Urothelium cell line (cell line): ENCODE measurements around the gene COL4A5.
"Not testable (repeated sequence)": the region's sequence is repeated elsewhere in the genome, so short reads cannot be mapped to it uniquely, and the experiment has no call there.

Source experiments
- DNase-seq: peaks from one replicate; pipeline ENCODE4 v3.0.0; 2011; ENCODE audit warnings: low spot score, mixed read lengths
- FAIRE-seq: peaks from 2 replicates; lab custom pipeline; 2011; peaks lifted over from hg19 to GRCh38; lab: Jason Lieb, UNC

The COL4A5 gene

GRCh38 chrX:108439426-108439942 is at the start of gene COL4A5:
COL4A5 (plus strand) TSS chrX:108439838; CDS start chrX:108440126, 288 bp downstream.
- DNase-seq (peak; percentile 52), FAIRE-seq (no peak)

GRCh38 chrX:108390976-108391717 is 48.5 kb upstream of the COL4A5 start:
- FAIRE-seq, DNase-seq: not testable (repeated sequence)

GRCh38 chrX:108396188-108396891 is 43.3 kb upstream of the COL4A5 start:
- peak; percentile 2 for DNase-seq
- no peak for FAIRE-seq

- FAIRE-seq (no peak), DNase-seq (no peak)
Measured at GRCh38 chrX:108396986-108397385, 42.7 kb upstream of the COL4A5 start.

GRCh38 chrX:108397627-108398391 is 41.8 kb upstream of the COL4A5 start:
- FAIRE-seq (no peak), DNase-seq (no peak)

- no peak for DNase-seq
- FAIRE-seq = no peak
Measured at GRCh38 chrX:108399418-108400165, 40.0 kb upstream of the COL4A5 start.

GRCh38 chrX:108412783-108413182 is 26.9 kb upstream of the COL4A5 start:
- DNase-seq = no peak
- FAIRE-seq = no peak

- DNase-seq (no peak), FAIRE-seq (no peak)
Measured at GRCh38 chrX:108415146-108415545, 24.5 kb upstream of the COL4A5 start.

GRCh38 chrX:108415891-108416290 is 23.7 kb upstream of the COL4A5 start:
- DNase-seq = no peak
- no peak for FAIRE-seq

- FAIRE-seq = no peak
Measured at GRCh38 chrX:108417257-108417656, 22.4 kb upstream of the COL4A5 start.

GRCh38 chrX:108419401-108419800 is 20.2 kb upstream of the COL4A5 start:
- FAIRE-seq = no peak

More at GRCh38 chrX:108417257-108417656, 22.4 kb upstream of the COL4A5 start:
- DNase-seq = no peak

GRCh38 chrX:108420481-108420880 is 19.2 kb upstream of the COL4A5 start:
- no peak for FAIRE-seq
- no peak for DNase-seq

More at GRCh38 chrX:108419401-108419800, 20.2 kb upstream of the COL4A5 start:
- no peak for DNase-seq

GRCh38 chrX:108426262-108426661 is 13.4 kb upstream of the COL4A5 start:
- no peak for FAIRE-seq
- DNase-seq = no peak

GRCh38 chrX:108435261-108435660 is 4.4 kb upstream of the COL4A5 start:
- FAIRE-seq = no peak

GRCh38 chrX:108437349-108438109 is 2.1 kb upstream of the COL4A5 start:
- FAIRE-seq (no peak), DNase-seq (no peak)

More at GRCh38 chrX:108435261-108435660, 4.4 kb upstream of the COL4A5 start:
- no peak for DNase-seq

- no peak for FAIRE-seq
- DNase-seq = no peak
Measured at GRCh38 chrX:108438110-108438623, 1.5 kb upstream of the COL4A5 start, which contains the start of gene COL4A6. COL4A6 (minus strand) TSS chrX:108438422; CDS start chrX:108438196, 226 bp downstream.

- DNase-seq (peak; percentile 4), FAIRE-seq (no peak)
Measured at GRCh38 chrX:108439961-108440696, 491 bp downstream of the COL4A5 start.

- no peak for DNase-seq
- FAIRE-seq = no peak
Measured at GRCh38 chrX:108442901-108443464, 3.3 kb downstream of the COL4A5 start.
